HG03039 (cell line): Measurements from ENCODE around the gene PDLIM3.

ENCODE experiments used
- ATAC-seq: cut with Tn5 transposase; IDR thresholded peaks from one replicate; pipeline ENCODE4 v1.9.1; 2021; ENCODE audit warnings: mild to moderate bottlenecking, moderate library complexity; ENCODE audit not compliant: unreplicated experiment

The PDLIM3 gene

GRCh38 chr4:185472103-185472542 is 63.2 kb downstream of the PDLIM3 start:
- no peak for ATAC-seq

GRCh38 chr4:185471235-185472102 is 63.8 kb downstream of the PDLIM3 start, which contains the start of gene CCDC110:
TSS of gene CCDC110 (minus strand) at chr4:185471733. CDS start at chr4:185471683, 50 bp downstream.
- peak; percentile 86 for ATAC-seq

GRCh38 chr4:185470501-185471195 is 64.7 kb downstream of the PDLIM3 start:
- ATAC-seq = peak; percentile 8

- ATAC-seq = no peak
Observed at GRCh38 chr4:185469580-185470154, 65.6 kb downstream of the PDLIM3 start.

- ATAC-seq = no peak
Observed at GRCh38 chr4:185468999-185469398, 66.3 kb downstream of the PDLIM3 start.

GRCh38 chr4:185467991-185468390 is 67.3 kb downstream of the PDLIM3 start:
- ATAC-seq = no peak

- ATAC-seq = no peak
Observed at GRCh38 chr4:185467101-185467500, 68.2 kb downstream of the PDLIM3 start.

- no peak for ATAC-seq
Observed at GRCh38 chr4:185465707-185466106, 69.6 kb downstream of the PDLIM3 start.

- ATAC-seq = no peak
Observed at GRCh38 chr4:185464887-185465286, 70.4 kb downstream of the PDLIM3 start.

- ATAC-seq = no peak
Observed at GRCh38 chr4:185464183-185464582, 71.1 kb downstream of the PDLIM3 start.

- no peak for ATAC-seq
Observed at GRCh38 chr4:185463541-185463940, 71.8 kb downstream of the PDLIM3 start.

- no peak for ATAC-seq
Observed at GRCh38 chr4:185461565-185461964, 73.7 kb downstream of the PDLIM3 start.

GRCh38 chr4:185457136-185457535 is 78.2 kb downstream of the PDLIM3 start:
- ATAC-seq = no peak

GRCh38 chr4:185456131-185456530 is 79.2 kb downstream of the PDLIM3 start:
- no peak for ATAC-seq
